Upper lobe of right lung (tissue), 1 donor: ENCODE data around the gene LMBRD2. TPM values are rescaled to one million over a fixed set of nuclear protein-coding genes. Genes with fewer than 3 reads are reported as not detected.
A peak's percentile ranks its signal among the peaks of the same experiment; 100 is the strongest.

Experiments
- ATAC-seq: fragments of 200-7000 bp; cut with Tn5 transposase; one replicate; pipeline ENCODE4 v1.9.1; 2020; ENCODE audit warnings: mild to moderate bottlenecking, moderate library complexity
- DNase-seq: peaks from one replicate; pipeline ENCODE4 v3.0.0-alpha.2; 2020
- H3K27ac ChIP-seq: fragments of 200-600 bp; one replicate; pipeline ENCODE4 v1.8.0; 2022
- H3K27me3 ChIP-seq: fragments of 200-600 bp; one replicate; pipeline ENCODE4 v1.8.0; 2022; ENCODE audit warnings: mild to moderate bottlenecking
- H3K36me3 ChIP-seq: fragments of 200-600 bp; one replicate; pipeline ENCODE4 v1.8.0; 2022
- H3K4me1 ChIP-seq: fragments of 200-600 bp; one replicate; pipeline ENCODE4 v1.8.0; 2022
- H3K4me3 ChIP-seq: fragments of 200-600 bp; one replicate; pipeline ENCODE4 v1.8.0; 2022; ENCODE audit warnings: mild to moderate bottlenecking
- H3K9me3 ChIP-seq: fragments of 200-600 bp; one replicate; pipeline ENCODE4 v1.8.0; 2022
- intact Hi-C: fragments of 100-400 bp; cut with DNase I; formaldehyde crosslinking; loops from one replicate; pipeline ENCODE4 v1.11.0; 2022
- total RNA-seq: library from RNA; stranded (reverse); fragmentation: NEBNext Ultra II Directional; extraction: Animal tissue kit (Norgen Biotek cat#: 25700); gene quantifications from one replicate; pipeline ENCODE4 v1.2.1, GENCODE V29; 2021
- TF ChIP-seq, protein P1 (sequence below): fragments of 200-600 bp; IDR thresholded peaks from one replicate; pipeline ENCODE4 v1.8.0; 2022; ENCODE audit warnings: antibody characterized with exemption
- donor health status: DM: no; HTN: yes; CAD: no; lungs with severe emphysema.

The LMBRD2 gene
- total RNA-seq, 1 donor from 2014 or later, result 10.0 TPM

DNA sequence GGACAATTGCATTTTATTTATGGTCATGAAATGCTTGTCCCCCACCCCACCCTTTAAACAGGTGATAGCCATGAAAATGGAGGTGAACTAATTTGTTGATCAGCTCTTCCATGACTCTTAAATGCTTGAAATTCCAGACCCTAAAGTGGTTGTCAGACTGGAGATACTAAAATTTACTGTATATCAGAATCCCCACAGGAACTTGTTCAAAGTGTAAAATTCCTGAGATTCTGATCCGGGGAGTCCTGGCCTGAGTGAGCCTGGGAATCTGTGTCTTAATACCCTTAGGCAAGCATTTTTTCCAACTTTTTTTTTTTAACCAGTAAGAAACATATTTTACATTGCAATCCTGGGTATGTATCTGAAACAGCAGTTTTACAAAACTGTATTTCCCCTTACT lies 4.9 kb upstream of the LMBRD2 start:
- no peaks in the 10 kb centered on the region for H3K27me3 ChIP-seq
- H3K4me1 ChIP-seq, result peaks cover 31% of the 10 kb centered on the region
- no peak for DNase-seq
- H3K27ac ChIP-seq, result no peak overlapping the region
- no peak overlapping the region for H3K4me3 ChIP-seq
- peaks cover 29% of the 10 kb centered on the region for H3K36me3 ChIP-seq
- TF ChIP-seq, protein P1, sequence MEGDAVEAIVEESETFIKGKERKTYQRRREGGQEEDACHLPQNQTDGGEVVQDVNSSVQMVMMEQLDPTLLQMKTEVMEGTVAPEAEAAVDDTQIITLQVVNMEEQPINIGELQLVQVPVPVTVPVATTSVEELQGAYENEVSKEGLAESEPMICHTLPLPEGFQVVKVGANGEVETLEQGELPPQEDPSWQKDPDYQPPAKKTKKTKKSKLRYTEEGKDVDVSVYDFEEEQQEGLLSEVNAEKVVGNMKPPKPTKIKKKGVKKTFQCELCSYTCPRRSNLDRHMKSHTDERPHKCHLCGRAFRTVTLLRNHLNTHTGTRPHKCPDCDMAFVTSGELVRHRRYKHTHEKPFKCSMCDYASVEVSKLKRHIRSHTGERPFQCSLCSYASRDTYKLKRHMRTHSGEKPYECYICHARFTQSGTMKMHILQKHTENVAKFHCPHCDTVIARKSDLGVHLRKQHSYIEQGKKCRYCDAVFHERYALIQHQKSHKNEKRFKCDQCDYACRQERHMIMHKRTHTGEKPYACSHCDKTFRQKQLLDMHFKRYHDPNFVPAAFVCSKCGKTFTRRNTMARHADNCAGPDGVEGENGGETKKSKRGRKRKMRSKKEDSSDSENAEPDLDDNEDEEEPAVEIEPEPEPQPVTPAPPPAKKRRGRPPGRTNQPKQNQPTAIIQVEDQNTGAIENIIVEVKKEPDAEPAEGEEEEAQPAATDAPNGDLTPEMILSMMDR, result no peak
- intact Hi-C loops, result no loop called here
- H3K9me3 ChIP-seq, result no peaks in the 10 kb centered on the region
- no peak for ATAC-seq

DNA sequence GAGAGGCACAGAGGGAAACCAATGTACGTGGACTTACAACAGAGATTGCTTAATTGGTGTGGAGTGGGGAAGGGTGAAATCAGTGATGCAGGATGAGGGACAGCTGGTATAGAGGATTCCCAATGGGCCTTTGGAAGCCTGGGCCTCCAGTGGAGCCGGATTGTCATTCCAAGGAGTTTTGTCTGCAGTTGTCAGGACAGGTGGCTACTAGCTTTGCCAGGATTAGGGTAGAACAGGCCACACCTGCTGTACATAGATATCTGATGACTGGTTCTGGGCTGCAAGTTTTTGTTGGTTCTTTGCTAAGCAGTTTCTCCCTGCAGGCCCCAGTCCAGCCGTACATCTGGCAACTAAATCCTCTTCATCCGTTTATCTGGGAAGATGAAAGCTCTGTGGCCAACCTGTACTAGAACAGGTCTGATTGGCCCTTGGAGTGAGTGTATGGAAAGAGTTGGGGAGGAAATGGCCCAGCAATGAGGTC lies 4.5 kb upstream of the LMBRD2 start:
- Histone ChIP-seq H3K4me3 (no peak overlapping the region), H3K4me1 (peaks cover 31% of the 10 kb centered on the region), H3K9me3 (no peaks in the 10 kb centered on the region), H3K27ac (no peak overlapping the region), H3K27me3 (no peaks in the 10 kb centered on the region), H3K36me3 (peaks cover 26% of the 10 kb centered on the region)
- DNase-seq (no peak), ATAC-seq (no peak)
- intact Hi-C loops, result no loop called here
- TF ChIP-seq, protein P1, result no peak

DNA sequence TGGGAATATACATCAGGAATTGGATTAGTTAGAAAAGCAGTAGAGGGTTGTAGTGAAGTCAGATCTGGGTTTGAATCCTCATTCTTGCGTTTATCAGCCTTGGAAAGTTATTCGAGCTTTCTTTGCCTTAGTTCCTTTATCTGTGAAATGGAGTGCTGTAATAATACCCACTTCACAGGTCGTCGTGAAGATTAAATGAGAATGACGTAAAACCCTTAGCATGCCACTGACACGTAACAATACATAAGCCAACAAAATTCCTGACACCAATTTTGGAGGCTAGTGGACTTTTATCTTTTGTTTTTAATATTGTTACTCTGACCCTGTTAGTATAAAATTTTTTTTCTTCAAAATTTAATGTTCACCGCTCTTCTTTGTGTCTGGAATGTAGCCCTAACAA lies 3.6 kb upstream of the LMBRD2 start:
- H3K36me3 ChIP-seq, result peaks cover 25% of the 10 kb centered on the region
- ATAC-seq, result no peak
- no peaks in the 10 kb centered on the region for H3K27me3 ChIP-seq
- no peak for DNase-seq
- intact Hi-C loops, result no loop called here
- TF ChIP-seq, protein P1, result no peak
- H3K27ac ChIP-seq, result no peak overlapping the region
- peaks cover 37% of the 10 kb centered on the region for H3K4me1 ChIP-seq
- H3K4me3 ChIP-seq, result no peak overlapping the region
- H3K9me3 ChIP-seq, result no peaks in the 10 kb centered on the region

DNA sequence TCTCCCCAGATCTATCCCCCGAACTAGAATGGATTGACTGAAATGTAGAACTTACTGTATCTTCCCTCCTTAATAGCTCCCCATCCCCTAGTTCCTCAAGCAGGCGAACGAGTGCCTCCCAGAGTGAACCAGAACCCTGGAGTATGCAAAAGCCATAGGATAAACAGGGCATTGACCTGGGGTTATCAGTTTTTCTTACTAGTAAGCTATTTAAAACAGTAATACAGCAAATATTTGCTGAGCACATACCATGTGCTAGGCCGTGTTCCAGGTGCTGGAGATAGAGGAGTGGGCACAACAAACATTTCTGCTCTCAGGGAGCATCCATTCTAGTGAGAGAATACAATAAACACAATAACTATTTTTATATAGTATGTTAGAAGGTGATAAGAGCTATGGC lies 2.0 kb upstream of the LMBRD2 start:
- peaks cover 15% of the 10 kb centered on the region for H3K36me3 ChIP-seq
- H3K4me1 ChIP-seq, result peaks cover 37% of the 10 kb centered on the region
- no peaks in the 10 kb centered on the region for H3K27me3 ChIP-seq
- no peak for DNase-seq
- TF ChIP-seq, protein P1, result no peak
- intact Hi-C loops, result no loop called here
- no peak overlapping the region for H3K4me3 ChIP-seq
- H3K9me3 ChIP-seq, result no peaks in the 10 kb centered on the region
- H3K27ac ChIP-seq, result no peak overlapping the region
- ATAC-seq, result no peak

DNA sequence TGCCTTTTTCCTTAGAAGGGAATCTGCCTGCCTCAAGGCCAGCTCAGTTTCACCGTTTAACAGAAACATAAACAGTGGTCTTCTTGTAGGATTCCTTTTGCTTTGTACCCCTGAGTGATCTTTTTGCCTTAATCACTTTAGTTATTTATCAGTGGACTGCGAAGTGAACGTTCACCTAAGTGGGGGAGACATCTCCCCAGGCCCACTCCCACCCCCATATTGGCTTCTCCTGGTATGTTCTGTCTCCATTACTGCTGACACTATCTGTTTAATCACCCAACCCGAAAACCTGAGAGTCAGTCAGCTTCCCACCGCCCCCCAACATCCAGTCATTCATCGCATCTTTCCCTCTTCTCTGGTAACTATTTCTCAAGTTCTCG lies 1.6 kb upstream of the LMBRD2 start:
- H3K9me3 ChIP-seq, result no peaks in the 10 kb centered on the region
- no peak overlapping the region for H3K27ac ChIP-seq
- peak overlapping the region; percentile 96 for H3K4me3 ChIP-seq
- H3K4me1 ChIP-seq, result peaks cover 37% of the 10 kb centered on the region
- DNase-seq (no peak), ATAC-seq (no peak)
- H3K36me3 ChIP-seq, result peaks cover 15% of the 10 kb centered on the region
- no peaks in the 10 kb centered on the region for H3K27me3 ChIP-seq
- TF ChIP-seq, protein P1, result no peak
- intact Hi-C loops, result no loop called here
